Stimulated activated CD4-positive, alpha-beta T cell treated with anti-CD3 and anti-CD28 coated beads, Interleukin-4, amount 100 ng/mL, for 48 hours (primary cell): ENCODE data around the gene DAB2.

Experiments
- DNase-seq, 2 donors: peaks; one replicate each; pipeline ENCODE4 v3.0.0-alpha.2; 2020; ENCODE audit warnings: low read depth in 2 of 2

The DAB2 gene

GRCh38 chr5:39424736-39425637 is at the start of gene DAB2:
Gene DAB2 (minus strand): TSS chr5:39424980. CDS start chr5:39394320, 30,660 bp downstream.
- peak; percentile 24 to 33 for DNase-seq

GRCh38 chr5:39473156-39473775 is 48.5 kb upstream of the DAB2 start:
- DNase-seq: no peak

GRCh38 chr5:39471836-39472508 is 47.2 kb upstream of the DAB2 start:
- DNase-seq: no peak

- DNase-seq: no peak
Observed at GRCh38 chr5:39470811-39471210, 46.0 kb upstream of the DAB2 start.

DNA sequence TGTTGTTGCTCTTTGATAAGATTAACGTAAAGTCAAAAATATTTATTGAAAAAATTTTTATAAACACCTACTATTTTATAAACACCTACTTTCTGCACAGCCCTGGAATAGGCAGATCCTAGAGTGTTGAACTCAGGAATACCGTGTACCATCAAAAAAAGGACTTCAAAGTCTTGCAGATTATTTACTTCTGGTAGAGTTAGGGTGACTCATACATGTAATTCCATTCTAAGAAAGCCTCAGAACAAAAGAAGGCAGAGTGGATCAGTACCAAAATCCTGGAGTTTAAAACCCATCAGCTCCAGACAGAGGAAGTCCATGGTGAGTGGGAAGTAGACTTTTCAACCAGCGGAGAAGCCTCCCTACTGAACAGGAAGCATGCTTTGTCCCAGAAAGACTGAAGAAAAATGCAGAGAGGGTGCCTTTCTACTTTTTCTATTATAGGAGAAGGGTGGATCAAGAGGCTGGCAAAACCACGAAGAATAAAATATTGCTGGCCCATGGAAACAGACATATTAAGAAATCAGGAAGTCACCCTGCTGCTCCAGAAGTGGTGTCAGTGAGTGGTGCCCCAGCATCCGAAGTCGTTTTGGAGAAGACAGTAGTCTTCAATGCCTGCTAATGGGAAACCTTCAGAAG is 45.1 kb upstream of the DAB2 start:
- DNase-seq: no peak

DNA sequence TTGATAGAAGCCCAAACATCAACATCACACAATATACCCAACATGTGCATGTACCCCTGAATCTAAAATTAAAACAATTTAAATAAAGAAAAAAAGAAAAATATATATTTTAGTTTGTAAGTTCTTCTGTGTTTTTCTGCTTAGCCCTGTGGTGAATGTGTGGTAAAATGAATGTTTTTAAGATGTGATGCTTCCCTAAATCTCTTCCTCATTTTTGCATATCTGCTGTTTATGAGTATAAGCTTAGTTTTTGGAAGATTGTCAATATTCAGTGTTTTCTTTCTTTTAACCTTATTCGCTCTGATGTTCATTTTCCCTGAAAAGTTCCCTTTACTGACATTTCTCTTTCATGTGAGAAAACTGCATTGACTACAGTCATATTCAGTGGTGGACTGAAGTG is 44.4 kb upstream of the DAB2 start:
- DNase-seq: no peak

DNA sequence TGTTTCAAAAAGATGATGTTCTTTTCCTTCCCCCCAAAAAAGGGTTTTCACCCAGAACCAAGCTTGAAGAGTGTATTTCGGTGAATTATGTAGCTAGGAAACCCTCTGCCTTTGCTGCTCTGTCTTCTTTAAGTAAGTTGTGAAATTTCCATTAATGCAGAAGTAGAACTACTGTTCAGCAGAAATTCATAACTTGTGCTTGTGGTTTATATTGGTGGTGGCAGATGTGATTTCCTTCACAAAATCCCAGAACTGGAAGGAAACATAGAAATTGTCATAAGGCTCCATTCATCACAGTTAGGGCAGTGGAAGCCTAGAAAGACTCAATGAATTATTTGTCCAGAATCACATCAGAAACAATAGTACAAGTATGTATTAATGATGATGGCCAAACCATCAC is 42.1 kb upstream of the DAB2 start:
- DNase-seq: no peak

DNA sequence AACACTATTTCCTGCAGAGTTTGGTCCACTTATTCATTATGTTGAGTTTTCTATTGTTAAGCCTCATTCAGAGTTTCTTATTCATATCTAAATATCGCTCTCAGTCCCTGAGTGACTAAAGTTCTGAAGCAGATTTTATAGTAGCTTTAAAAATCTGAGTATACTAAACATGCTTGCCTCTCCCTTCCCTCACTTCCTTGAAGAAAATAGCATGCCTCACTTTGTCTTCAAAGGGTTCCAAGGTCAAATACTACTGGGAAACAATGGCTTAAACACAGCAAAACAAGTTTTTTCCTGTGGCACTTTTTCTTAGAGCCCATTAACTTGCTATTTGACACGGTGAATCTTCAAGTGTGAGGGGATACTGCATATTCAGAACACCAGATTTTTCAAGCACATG is 41.1 kb upstream of the DAB2 start:
- DNase-seq: no peak

DNA sequence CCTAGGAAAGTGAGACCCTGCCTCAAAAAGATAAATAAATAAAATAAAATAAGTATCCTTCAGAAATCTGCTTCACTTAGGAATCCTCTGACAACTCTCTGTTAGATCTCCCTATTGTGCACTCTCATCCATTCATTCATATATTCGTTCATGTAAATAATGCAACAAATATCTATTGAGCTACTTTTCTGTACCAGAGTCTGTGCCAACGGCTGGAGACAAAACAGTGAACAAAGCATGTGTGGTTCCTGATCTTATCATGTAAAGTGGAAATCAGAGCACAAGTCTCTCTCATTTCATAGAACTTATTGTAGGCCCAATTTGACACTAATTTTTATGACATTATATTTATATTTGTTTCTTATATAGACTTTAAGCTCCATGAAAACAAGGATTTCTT is 40.3 kb upstream of the DAB2 start:
- no peak for DNase-seq

- no peak for DNase-seq
Observed at GRCh38 chr5:39464088-39464487, 39.3 kb upstream of the DAB2 start.

- no peak for DNase-seq
Observed at GRCh38 chr5:39462211-39462610, 37.4 kb upstream of the DAB2 start.

DNA sequence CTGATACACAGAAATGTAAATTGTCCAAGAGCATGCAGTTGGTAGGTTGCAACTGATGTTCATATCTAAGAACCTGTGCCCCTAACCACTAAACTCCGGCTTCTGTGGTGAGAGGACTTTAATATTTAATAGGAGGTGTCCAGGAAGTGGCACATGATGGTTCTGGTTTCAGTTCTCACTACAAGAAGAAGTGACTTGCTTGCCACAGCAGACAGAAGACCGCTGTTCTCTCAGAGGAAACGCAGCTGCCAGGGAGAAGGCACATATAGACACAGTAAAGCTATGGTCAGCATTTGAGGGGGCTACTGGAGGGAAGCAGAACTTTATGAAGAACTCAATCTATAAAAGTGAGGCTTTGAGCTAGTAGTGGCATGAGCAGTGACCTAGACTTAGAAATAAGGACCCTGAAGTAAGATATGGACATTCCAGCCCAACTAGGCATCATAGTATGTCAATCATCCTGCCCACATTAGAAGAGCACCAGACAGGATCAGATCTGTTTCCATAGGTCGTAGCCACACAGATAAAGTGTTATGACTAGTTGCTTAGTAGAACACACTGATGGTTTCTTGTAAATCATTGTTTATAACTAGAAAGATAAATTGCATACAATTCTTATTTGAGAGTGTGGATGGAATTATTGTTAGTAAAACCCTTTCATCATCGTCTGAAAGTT is 36.4 kb upstream of the DAB2 start:
- DNase-seq: no peak

DNA sequence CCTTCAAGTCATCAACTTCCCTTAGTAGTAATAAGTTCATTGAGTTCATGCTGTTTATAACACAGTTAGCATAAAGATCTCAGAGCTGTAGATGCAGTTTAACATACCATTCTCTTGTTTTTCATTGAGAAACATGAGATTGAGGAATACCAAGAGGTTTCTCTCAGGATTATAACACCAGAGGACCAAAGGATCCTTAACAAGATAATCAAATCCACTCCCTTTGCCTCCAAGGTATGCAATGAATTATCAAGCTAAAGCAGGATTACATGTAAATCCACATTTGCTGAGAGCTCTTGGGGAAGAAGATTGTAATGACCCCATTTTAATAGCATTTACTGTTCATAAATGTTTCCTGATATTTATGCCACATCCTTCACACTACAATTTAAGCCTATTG is 35.1 kb upstream of the DAB2 start:
- no peak for DNase-seq

- no peak for DNase-seq
Observed at GRCh38 chr5:39459071-39459470, 34.3 kb upstream of the DAB2 start.

DNA sequence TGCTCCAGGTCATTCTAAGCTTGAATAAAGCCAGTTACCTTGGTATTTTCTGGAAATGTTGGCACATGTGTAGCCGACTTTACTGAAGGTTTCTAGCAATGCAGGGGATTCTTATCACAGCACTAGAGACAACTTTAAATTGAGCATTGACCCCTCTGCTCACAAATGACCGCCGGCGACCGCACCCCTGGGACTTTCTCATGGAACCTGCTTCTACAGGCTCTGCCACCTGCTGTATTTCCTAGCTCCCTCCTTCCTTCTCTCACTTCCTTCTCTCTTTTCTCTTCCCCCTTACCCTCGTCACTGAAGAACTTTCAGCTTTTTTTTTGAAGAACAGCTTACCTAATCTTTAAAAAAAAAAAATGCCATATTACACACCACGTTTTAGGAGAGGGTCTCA is 30.9 kb upstream of the DAB2 start:
- DNase-seq: no peak

GRCh38 chr5:39453606-39454005 is 28.8 kb upstream of the DAB2 start:
- no peak for DNase-seq

- DNase-seq: no peak
Observed at GRCh38 chr5:39452846-39453245, 28.1 kb upstream of the DAB2 start.

DNA sequence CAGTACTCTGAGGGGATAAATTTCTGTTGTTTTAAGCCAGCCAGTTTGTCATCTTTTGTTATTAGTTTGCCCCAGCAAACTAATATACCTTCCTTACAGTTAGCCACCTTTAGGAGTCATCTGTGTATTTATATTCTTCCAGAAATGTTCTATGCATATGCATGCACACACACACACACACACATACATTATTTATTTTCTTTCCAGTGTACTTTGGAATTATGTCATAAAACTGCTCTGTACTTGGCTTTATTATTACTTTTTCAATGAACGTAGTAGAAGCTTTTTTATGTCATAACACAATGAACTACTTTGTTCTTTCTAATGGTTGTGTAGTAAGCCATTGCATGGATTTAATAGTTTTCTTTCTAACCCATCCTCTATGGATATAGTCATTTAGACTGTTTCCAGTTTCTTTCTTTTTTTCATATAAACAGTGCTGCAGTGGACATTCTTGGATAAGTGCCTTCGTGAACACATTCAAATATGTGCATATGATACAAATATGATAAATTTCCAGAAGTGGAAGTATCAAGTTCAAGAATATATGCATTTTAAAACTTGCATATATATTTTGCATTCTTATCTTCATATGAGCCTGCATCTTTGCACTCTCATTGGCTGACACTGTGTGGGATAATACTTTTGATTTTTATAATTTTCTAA is 26.6 kb upstream of the DAB2 start:
- DNase-seq: no peak

- no peak for DNase-seq
Observed at GRCh38 chr5:39450487-39450886, 25.7 kb upstream of the DAB2 start.

GRCh38 chr5:39449591-39449990 is 24.8 kb upstream of the DAB2 start:
- DNase-seq: no peak

GRCh38 chr5:39448506-39449128 is 23.8 kb upstream of the DAB2 start:
- DNase-seq: no peak
